T-helper 1 cell treated with Interleukin-12 subunit alpha and Interleukin-12 subunit beta and Interleukin-4 antibody, amounts not matched to agents 30 ng/mL and 1 ng/mL, for 36 hours (primary cell): Measurements from ENCODE around the gene CD274. TPM values are rescaled to one million over a fixed set of nuclear protein-coding genes. Genes with fewer than 3 reads are reported as not detected.
"Not testable (repeated sequence)": the region's sequence is repeated elsewhere in the genome, so short reads cannot be mapped to it uniquely, and the experiment has no call there.

Experiments
- intact Hi-C: fragments of 100-400 bp; cut with micrococcal nuclease; formaldehyde crosslinking; loops from one replicate; pipeline ENCODE4 v1.15.1; 2024
- total RNA-seq: library from RNA; stranded (reverse); gene quantifications from 2 replicates; pipeline ENCODE4 v1.2.3, GENCODE V29; 2022

The CD274 gene
- total RNA-seq, 1 donor from 2014 or later, result 42.1 TPM

DNA sequence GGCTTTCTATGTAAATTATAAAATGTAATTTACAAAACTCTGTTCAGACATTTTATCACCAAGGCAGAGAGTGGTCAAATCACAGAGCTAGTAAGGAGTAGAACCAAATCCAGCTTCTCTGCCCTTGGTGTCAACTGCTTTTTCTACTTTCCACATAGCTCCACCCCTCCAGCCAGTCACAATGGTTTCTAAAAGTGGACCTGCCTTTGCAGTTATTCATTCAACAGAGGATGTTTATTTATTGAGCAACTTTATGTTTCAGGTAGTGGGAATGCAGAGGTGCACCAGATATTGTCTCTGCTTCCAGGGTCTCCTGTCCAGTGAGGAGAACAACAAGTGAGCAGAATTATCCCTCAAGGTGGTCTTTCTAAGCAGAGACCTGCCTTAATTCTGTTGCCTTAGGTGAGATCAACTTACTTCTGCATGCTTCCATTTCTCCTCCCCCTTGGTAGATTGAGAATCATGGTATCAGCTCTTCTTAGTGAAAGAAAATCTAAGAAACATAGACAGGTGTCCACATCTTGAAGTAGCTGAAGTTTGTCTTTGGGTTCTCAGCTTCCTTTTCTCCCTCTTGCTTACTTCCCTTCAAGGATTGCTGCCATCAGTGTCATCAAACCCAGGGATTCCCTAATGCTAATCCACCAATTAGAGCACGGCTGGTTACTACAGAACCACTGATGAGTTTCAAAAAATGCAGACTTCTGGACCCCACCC, 42.8 kb downstream of the CD274 start:
- intact Hi-C loops, result loop anchor here (1.0 to 2.0 kb wide), 2 partner anchors 17 to 34 kb away; partner anchors contain the start of gene PDCD1LG2

DNA sequence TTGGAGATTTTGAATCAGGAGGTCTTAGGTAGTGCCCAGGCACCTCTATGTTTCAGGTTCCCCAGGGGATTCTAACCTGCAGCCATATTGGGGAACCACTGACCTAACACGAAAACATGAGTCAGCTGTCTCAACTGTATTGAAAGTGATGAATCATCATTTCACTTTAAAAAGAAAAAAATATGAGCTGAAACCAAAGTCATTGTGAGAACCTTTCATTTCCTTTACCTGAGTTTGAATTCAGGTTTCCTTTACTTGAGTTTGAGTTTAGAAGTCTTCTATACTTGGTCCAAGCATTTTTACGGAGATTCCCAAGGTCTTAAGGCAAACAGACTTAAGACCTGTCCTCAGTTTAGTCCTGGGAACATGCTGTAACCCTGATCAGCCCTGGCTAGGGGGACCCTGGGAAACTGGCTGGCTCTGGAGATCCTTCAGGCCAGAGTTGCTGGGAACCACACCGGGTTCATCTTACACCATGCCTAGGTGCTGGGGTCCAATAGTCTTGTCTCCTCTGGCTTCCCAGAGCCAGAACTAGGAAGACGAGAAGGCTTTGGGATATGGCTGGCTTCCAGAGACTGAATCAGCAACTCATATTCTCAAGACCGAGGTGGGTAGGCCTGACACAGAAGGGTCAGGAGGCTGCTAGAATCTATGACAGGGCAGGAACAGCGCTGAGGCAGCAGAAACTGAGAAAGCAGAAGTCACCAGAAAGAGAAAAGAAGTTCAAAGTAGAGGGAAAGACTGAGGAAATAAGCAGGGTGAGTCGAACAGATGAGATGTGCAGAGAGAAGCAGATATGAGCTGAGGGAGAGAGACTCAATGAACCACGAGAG, 43.6 kb downstream of the CD274 start:
- intact Hi-C loops, result loop anchor here (1.0 to 2.0 kb wide), 2 partner anchors 16 to 35 kb away; partner anchors contain the start of gene PDCD1LG2

DNA sequence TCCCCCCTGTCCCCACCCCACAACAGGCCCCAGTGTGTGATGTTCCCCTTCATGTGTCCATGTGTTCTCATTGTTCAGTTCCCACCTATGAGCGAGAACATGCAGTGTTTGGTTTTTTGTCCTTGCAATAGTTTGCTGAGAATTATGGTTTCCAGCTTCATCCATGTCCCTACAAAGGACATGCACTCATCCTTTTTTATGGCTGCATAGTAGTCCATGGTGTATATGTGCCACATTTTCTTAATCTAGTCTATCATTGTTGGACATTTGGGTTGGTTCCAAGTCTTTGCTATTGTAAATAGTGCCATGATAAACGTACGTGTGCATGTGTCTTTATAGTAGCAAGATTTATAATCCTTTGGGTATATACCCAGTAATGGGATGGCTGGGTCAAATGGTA, 44.4 kb downstream of the CD274 start:
- intact Hi-C loops, result not testable (repeated sequence)

DNA sequence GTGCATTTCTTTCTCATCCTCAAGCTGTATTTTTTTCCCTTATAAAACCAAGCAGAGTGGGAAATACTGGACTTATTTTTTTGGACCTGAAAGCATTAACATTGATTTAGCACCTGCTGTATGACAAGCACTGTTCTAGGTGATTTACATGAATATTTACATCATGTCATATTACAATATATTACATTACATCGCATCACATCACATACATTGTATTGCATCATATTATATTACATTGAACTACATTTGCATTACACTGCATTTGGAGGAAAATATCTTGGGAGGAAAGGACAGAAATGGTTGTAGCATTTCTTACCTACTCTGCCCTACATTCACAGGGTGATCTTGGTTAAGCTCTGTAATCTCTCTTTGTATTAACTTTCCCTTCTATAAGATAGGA, 48.8 kb downstream of the CD274 start:
- intact Hi-C loops, result no loop called here

DNA sequence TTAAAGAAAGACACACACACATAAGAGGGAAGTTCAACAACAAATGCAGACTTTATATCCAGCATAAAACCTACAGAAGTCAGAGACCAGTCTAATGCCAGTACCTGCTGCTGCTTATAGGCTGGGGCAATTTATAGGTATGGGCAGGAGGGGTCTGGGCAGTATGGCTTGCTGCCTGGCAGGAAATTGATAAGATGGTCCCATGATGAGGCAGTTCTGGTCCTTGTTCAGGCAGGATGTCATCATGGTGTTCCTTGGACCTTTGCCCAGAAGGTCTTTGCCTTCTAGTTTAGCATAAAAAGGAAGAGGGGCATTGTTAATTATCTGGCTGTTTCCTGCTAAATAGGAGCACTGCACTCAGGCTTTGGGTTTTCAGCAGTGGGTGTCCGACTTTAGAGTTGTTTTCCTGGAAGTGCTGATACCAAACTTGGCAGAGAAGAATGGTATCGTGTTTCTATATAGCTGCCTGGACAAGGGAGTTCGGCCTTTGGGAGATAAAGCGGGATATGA, 49.6 kb downstream of the CD274 start:
- intact Hi-C loops, result no loop called here

DNA sequence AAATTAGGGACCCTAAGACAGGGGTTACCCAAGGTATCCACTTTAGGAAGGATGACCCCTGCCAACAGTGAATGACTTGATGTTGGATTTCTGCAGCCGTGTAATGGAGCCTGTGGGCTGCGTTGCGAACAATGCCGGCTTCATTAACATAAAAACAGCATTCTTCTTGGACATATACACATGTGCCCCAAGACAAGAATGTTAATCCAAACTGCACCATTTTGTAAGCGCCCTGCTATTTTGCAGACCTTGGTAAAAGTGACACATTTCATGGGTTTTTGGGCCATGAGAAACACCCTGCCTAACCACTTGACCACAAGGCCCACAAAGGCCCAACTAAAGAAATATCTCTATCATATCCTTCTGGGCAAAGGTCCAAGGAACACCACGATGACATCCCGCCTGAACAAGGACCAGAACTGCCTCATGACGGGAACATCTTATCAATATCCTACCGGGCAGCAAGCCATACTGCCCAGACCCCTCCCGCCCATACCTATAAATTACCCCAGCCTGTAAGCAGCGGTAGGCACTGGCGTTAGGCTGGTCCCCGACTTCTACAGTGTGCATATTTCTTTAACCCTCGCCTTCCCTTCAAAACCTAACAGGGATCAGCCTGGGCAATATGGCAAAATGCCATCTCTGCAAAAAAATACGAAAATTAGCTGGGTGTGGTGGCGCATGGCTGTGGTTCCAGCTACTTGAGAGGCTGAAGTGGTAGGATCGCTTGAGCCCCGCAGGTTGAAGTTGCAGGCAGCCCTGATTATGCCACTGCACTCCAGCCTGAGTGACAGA, 50.3 kb downstream of the CD274 start:
- intact Hi-C loops, result no loop called here

DNA sequence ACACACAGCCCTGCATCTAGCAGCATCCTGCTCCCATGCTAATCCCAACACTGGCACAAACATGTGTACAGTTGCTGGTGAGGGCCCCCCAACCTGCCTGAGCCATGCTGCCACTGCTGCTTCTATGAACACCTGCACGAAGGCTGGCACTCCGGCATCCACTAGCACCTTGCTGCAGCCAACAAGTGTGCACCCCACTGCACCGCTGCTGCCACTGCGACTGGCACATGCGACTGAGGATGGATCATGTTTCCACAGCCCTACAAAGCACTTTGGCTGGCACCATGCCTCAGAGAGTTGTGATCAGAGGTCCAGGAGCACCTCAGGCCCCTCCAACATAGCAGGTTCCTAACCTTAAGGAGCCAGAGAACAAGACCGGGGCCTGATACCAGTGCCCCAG, 52.2 kb downstream of the CD274 start:
- intact Hi-C loops, result no loop called here

DNA sequence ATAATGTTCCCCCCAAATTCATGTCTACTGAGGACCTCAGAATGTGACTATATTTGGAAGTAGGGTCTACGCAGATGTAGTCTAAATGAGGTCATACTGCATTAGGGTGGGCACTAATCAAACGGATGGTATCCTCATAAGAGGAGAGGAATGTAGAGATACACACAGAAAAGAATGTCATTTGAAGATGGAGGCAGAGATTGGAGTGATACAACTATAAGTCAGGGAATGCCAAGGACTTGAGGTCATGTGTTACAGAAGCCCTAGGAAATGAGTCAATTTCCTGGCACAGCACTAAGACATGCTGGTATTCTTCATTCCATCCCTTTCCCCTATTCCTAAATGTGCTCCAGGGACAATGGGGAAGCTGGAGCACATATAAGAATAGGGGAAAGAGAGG, 59.2 kb downstream of the CD274 start:
- intact Hi-C loops, result no loop called here

DNA sequence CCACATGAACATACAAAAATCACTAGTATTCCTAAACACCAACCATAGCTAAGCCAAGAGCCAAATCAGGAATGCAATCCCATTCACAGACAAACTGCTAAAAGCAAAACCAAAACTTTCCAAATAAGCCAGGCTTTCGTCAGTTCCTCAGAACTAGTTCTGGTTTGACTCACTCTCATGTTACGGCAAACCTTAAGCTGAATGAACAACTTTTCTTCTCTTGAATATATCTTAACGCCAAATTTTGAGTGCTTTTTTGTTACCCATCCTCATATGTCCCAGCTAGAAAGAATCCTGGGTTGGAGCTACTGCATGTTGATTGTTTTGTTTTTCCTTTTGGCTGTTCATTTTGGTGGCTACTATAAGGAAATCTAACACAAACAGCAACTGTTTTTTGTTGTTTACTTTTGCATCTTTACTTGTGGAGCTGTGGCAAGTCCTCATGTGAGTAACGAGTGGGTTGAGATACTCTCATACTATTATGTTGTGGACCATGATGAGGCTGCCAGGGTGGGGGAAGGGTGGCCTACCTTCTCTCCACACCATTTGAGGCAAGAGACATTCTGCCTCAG, 60.1 kb downstream of the CD274 start, which contains the start of gene PDCD1LG2:
TSS of gene PDCD1LG2 (plus strand) at position 172 of the 572 bp plus-strand sequence. CDS start 12,016 bp downstream, outside the sequence.
- intact Hi-C loops, result loop anchor here (1.0 to 5.0 kb wide), 12 partner anchors 17 to 768 kb away; partner anchors contain the start of genes AK3 and CD274

DNA sequence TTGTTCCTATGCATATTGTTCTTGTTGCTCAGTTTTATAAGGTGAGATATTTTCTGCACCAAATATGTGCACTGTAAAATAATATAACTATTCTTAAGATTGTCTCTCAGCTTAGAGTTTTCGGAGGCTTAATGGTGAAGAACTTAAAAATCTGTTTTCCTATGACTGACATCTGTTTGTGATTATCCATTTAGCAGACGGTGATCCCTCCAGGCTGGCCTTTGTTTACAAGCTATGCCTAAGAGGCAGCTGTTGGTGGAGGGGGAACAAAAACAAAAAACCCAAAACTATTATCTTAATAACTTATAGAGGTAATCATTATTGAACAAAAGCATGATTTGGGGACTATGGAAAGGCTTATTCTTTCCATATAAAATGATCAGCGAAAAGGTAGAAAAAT, 60.6 kb downstream of the CD274 start:
- intact Hi-C loops, result loop anchor here (1.0 to 5.0 kb wide), 12 partner anchors 18 to 769 kb away; partner anchors contain the start of genes AK3 and CD274

DNA sequence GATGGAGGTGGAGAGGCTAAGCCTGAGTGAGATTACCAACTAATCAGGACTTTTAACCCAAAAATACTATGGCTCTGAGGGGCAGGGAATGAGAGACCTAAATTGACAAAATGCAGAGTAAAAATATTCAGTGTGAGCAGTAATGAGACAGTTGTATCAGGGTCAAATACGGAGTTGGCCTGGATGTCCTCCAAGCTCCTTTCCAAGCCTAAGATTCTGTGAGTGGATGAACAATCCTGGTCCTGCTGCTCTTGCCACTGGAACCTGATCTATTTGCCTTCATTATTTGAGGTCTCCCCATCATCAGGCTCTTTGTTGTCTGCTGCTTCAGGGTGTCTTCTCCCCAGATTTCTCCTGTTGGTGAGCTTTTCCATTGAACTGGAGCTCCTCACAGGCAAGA, 61.1 kb downstream of the CD274 start:
- intact Hi-C loops, result loop anchor here (2.0 to 5.0 kb wide), 3 partner anchors 331 to 769 kb away; partner anchors contain the start of gene AK3

DNA sequence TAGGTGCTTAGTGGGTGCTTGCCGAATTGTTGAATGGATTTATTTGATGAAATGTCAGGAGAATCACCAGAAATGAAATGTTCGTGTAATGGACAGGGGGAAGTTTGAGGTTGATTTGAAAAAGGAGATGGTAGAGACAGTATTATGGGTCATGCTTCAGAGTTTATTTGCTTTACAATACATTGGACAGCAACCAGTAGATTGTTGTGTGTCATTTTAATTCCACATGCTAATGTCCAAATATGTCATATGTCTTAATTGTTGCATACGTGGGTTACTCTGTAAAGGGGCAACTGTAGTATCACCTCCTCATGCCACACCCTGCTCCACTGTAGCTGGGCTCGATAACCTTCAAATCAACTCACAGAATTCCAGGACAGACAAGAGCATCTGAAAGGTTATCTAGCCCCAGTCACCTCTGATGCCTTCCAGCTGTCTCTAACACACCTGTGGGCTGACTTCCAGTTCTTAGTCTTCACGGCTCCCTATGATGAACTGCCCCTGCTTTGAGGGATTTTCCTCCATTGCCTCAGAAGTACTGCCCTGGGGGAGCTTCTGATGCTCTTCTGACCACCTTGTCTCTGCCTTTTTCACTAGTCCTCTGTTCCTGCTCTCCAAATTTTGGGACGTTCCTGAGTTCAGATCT, 61.7 kb downstream of the CD274 start:
- intact Hi-C loops, result loop anchor here (2.0 to 5.0 kb wide), 3 partner anchors 330 to 770 kb away; partner anchors contain the start of gene AK3

DNA sequence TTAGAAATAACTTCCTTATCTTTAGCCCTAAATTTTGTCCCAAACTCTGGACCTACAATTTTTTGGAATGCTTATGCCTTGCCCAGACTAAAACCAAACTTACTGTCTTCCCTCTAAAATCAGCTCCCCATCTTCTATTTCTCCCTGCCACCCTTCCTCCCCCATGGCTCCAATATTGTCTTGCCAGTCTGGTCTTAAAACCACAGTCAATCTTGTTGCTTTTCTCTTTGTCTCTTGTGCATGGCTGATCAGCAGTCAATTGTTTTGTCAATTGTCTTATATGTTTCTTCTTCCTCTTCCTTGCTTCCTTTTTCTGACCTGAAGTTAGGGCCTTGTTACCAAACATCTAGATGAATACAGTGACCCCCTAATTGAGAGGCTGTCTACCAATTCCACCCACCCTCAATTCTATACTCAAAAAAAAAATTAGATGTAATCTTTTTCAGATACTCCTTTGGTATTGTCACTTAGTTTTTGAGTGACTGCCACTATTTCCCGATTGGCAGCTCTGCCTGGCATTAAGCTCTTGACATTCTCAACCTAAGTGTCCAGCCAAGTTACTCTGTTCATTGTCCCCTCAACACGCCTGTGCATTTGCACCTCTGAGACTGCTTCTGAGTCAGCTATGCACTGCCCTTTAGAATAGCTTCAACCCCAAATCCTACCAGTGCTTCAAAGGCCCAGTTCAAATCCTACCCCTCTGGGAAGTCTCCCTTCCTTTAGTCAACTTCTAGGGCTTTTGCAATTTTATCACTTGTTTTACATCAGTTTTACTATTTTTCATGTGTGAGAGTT, 62.5 kb downstream of the CD274 start:
- intact Hi-C loops, result loop anchor here (5.0 kb wide), 2 partner anchors 329 to 771 kb away; partner anchors contain the start of gene AK3

DNA sequence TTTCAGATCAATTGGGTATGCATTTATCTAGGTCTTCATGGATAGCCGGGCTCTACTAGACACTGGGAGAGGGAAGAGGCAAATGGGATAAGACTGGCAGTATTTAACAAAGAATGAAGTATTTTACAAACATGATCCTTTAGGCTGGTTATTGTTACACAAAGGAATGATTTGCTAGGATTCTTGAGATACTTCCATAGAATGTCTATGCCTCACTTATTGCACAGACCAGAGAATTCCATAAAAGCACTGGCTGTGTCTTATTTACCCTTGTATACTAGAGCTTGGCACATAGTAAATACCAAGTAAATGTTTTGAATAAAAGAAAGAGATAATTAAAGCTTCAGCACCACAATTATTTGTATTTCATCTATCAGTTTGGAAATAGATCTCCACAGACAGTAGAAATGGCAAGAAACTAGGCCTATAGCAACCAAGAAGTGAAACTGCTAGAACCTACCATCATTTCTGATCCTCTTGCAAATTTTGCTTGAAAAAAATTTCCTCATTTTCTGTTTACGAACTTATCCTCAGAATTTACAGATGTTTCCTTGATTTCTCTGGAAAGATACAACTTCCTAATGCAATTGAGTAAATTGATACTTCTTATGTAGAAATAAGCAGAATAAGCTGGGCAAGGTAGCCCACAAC, 63.7 kb downstream of the CD274 start:
- intact Hi-C loops, result loop anchor here (5.0 kb wide), 2 partner anchors 328 to 772 kb away; partner anchors contain the start of gene AK3

DNA sequence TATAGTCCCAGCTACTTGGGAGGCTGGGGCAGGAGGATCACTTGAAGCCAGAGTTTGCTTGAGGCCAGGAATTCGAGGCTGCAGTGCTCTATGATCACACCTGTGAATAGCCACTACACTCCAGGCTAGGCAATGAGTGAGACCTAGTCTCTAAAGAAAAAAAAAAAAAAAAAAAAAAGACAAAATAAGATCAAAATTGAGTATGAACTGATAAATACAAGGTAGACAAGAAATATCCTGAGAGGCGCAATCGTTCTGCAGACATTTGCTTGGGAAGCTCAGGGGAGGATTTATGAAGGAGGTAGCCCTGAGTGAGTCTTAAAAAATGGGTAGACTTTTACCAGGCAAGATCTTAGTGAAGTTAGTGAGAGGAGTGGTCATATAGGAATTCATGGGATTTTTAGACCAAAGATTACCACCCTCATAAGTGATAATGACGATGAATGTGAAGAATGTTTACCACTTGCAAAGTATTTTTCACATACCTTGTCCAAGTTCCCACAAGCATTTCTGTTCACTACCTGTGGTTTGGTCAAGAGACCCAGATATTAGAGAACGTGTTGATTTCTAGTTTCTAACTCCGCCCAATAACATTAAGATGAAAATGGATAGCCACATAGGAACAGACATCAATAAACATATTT, 64.4 kb downstream of the CD274 start:
- intact Hi-C loops, result loop anchor here (5.0 kb wide), 2 partner anchors 328 to 772 kb away; partner anchors contain the start of gene AK3

DNA sequence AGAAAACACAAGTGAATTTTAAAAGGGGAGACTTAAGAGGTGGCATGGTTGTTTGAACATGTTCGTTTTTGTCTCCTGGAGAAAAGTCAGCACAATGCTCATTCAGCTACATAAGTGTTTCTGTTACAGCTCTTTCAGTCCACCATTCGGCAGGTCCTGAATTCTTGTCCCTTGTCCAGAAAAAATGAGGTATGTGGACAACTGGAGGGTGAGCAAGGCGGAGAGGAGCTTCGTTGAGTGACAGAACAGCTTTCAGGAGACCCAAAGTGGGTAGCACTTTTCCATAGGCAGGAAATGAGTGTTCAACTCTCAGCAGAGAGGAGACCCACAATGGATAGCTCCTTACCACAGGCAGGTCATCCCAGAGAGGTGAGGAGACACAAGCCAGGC, 64.9 kb downstream of the CD274 start:
- intact Hi-C loops, result no loop called here

DNA sequence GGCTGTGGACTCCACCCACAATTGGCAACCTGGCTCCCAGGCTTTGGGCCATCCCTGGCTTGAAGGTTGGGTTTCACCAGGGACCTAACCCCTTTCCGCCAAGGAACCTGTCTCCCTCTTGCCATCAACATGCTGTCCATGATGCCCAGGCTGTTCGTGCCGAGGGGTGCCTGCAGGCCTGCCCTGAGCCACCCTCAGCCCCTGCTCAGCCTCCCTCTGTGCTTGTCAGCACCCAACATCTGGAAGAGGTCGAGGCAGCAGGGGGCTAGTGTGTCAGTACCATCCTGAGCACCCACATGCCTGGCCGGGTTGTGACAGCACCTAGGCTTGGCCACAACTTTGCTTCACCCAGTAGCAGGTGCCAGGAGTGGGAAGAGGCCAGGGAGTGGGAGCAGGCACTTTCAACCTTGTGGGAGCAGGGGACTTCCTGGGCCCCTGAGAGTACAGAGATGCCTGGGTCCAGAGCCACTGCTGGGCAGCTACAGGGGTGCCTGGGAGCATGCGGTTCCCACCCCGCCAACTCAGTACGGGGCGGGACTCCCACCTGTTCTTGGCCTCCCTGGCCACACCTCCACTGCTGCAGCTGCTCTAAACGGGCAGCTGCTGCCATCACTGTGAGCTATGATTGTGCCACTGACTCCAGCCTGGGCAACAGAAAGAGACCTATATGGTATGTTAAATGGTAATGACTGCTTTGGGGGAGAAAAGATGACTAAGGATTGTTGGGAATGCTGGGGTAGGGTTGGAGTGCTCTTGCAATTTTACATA, 66.3 kb downstream of the CD274 start:
- intact Hi-C loops, result no loop called here
